Neutrophil (primary cell): ENCODE results near the gene MVP.
"Not testable (repeated sequence)": the region's sequence is repeated elsewhere in the genome, so short reads cannot be mapped to it uniquely, and the experiment has no call there.

Experiments
- H3K27ac ChIP-seq: fragments of 200-600 bp; sonication (generic); 2 replicates; pipeline ENCODE4 v1.5.1; 2016; ENCODE audit warnings: mild to moderate bottlenecking, moderate library complexity
- H3K27me3 ChIP-seq: fragments of 200-600 bp; sonication (generic); 2 replicates; pipeline ENCODE4 v1.6.0; 2016; ENCODE audit warnings: mild to moderate bottlenecking
- H3K36me3 ChIP-seq: fragments of 200-600 bp; sonication (generic); 2 replicates; pipeline ENCODE4 v1.5.1; 2017
- H3K4me1 ChIP-seq, 2 experiments: fragments of 200-600 bp in 1 of 2; sonication (generic) in 1 of 2; 1 replicate in 1 of 2; 2 replicates in 1 of 2; pipeline versions ENCODE4 v1.5.1 to v1.6.1; 2013 to 2016; ENCODE audit warnings: low read depth in 1 of 2, low read length in 1 of 2, mild to moderate bottlenecking in 1 of 2, moderate library complexity in 1 of 2; ENCODE audit not compliant: control insufficient read depth in 1 of 2, insufficient read depth in 1 of 2
- H3K4me3 ChIP-seq, 2 experiments: fragments of 200-600 bp in 1 of 2; sonication (generic) in 1 of 2; 1 replicate in 1 of 2; 2 replicates in 1 of 2; pipeline ENCODE4 v1.5.1; 2013 to 2016; ENCODE audit warnings: low read depth in 1 of 2, low read length in 1 of 2, mild to moderate bottlenecking in 1 of 2, moderate library complexity in 1 of 2
- H3K9me3 ChIP-seq: fragments of 200-600 bp; sonication (generic); 2 replicates; pipeline ENCODE4 v1.5.1; 2016
- TF ChIP-seq, protein P1 (sequence below): fragments of 200-600 bp; sonication (generic); IDR thresholded peaks from 2 replicates; pipeline ENCODE4 v1.5.1; 2016; ENCODE audit warnings: antibody characterized with exemption

Gene MVP

GRCh38 chr16:29883987-29884386, 63.7 kb downstream of the MVP start:
- no peak overlapping the region for H3K27ac ChIP-seq
- no peak overlapping the region for H3K4me3 ChIP-seq
- no peaks in the 10 kb centered on the region for H3K36me3 ChIP-seq
- no peaks in the 10 kb centered on the region for H3K4me1 ChIP-seq
- TF ChIP-seq, protein P1, sequence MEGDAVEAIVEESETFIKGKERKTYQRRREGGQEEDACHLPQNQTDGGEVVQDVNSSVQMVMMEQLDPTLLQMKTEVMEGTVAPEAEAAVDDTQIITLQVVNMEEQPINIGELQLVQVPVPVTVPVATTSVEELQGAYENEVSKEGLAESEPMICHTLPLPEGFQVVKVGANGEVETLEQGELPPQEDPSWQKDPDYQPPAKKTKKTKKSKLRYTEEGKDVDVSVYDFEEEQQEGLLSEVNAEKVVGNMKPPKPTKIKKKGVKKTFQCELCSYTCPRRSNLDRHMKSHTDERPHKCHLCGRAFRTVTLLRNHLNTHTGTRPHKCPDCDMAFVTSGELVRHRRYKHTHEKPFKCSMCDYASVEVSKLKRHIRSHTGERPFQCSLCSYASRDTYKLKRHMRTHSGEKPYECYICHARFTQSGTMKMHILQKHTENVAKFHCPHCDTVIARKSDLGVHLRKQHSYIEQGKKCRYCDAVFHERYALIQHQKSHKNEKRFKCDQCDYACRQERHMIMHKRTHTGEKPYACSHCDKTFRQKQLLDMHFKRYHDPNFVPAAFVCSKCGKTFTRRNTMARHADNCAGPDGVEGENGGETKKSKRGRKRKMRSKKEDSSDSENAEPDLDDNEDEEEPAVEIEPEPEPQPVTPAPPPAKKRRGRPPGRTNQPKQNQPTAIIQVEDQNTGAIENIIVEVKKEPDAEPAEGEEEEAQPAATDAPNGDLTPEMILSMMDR = no peak
- peaks cover 8% of the 10 kb centered on the region for H3K27me3 ChIP-seq
- H3K9me3 ChIP-seq = no peaks in the 10 kb centered on the region

DNA sequence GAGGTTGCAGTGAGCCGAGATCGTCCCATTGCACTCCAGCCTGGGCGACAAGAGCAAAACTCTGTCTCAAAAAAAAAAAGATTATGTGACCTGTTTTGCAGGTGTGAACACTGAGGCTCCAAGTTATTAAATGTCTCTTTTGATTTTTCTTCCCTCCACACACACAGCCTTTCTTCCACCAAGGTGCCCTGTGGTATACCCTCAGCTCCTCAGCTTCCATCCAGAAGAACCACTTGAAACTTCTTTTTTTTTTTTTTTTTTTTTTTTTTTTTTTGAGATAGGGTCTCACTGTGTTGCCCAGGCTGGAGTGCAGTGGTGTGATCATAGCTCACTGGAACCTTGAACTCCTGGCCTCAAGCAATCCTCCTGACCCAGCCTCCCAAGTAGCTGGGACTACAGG, 69.1 kb downstream of the MVP start:
- not testable (repeated sequence) for H3K4me3 ChIP-seq

DNA sequence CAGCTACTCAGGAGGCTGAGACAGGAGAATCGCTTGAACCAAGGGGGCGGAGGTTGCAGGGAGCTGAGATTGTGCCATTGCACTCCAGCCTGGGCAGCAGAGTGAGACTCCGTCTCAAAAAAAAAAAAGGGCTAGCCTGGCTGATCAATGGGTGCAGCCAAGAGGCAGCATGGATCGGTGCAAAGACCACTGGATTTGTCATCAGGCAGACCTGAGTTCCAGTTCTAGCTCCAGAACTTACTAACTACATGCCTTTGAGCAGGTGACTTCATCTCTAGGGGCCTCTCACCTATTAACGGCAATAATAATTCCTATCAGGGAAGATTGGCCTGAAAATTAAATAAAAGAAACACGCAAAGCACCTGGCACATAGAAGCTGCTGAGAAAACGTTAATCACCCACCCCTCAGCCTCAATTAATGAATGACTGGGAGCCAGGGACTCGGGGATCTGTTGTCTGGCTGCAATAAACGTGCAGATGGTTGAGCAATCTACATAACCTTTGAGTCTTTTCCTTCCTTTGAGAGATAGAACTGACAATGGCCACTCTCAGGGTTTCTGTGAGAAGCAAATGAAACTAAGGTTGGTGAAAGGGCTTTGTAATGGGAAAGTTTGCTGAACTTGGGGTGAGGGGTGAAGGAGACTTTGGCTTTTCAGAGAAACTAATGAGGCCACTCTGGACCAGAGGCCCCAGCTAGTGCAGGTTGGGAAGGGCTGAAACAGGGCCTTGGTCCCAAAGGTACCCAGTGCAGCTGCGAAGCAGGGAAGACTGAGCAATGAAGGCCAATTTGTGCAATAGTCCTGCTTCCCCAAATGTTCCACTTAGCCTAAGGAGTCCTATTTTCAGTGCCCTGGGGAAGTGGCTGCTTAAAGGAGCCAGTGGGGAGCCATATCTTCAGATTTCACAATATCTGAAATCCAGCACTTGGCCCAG, 71.5 kb downstream of the MVP start:
- TF ChIP-seq, protein P1 = no peak
- Histone ChIP-seq H3K9me3 (no peaks in the 10 kb centered on the region), H3K4me3 (no peak overlapping the region), H3K27me3 (peaks cover 15% of the 10 kb centered on the region), H3K4me1 (peaks cover 0 to 8% of the 10 kb centered on the region in 2 experiments), H3K36me3 (no peaks in the 10 kb centered on the region), H3K27ac (no peak overlapping the region)

More for the DNA sequence above, 69.1 kb downstream of the MVP start:
- H3K27me3 ChIP-seq, H3K9me3 ChIP-seq, H3K36me3 ChIP-seq, H3K4me1 ChIP-seq, H3K27ac ChIP-seq: not testable (repeated sequence)

GRCh38 chr16:29892458-29892813, 72.2 kb downstream of the MVP start:
- H3K36me3 ChIP-seq = no peaks in the 10 kb centered on the region

GRCh38 chr16:29893553-29893952, 73.3 kb downstream of the MVP start:
- Histone ChIP-seq H3K27ac (no peak overlapping the region), H3K36me3 (no peaks in the 10 kb centered on the region), H3K9me3 (no peaks in the 10 kb centered on the region), H3K4me3 (no peak overlapping the region), H3K27me3 (peaks cover 33% of the 10 kb centered on the region), H3K4me1 (peaks cover 0 to 8% of the 10 kb centered on the region in 2 experiments)
- TF ChIP-seq, protein P1 = no peak

More at GRCh38 chr16:29892458-29892813, 72.2 kb downstream of the MVP start:
- Histone ChIP-seq H3K27me3 (peaks cover 22% of the 10 kb centered on the region), H3K27ac (no peak overlapping the region), H3K4me3 (no peak overlapping the region), H3K9me3 (no peaks in the 10 kb centered on the region), H3K4me1 (peaks cover 0 to 8% of the 10 kb centered on the region in 2 experiments)
- TF ChIP-seq, protein P1 = no peak

- no peak overlapping the region for H3K27ac ChIP-seq
- H3K27me3 ChIP-seq = peaks cover 41% of the 10 kb centered on the region
- TF ChIP-seq, protein P1 = no peak
- no peak overlapping the region for H3K4me3 ChIP-seq
- peaks cover under 1 to 8% of the 10 kb centered on the region in 2 experiments for H3K4me1 ChIP-seq
- no peaks in the 10 kb centered on the region for H3K9me3 ChIP-seq
- H3K36me3 ChIP-seq = no peaks in the 10 kb centered on the region
Measured at GRCh38 chr16:29894352-29894751, 74.1 kb downstream of the MVP start.
